ENCODE measurements around the gene VEZT. TPM values are rescaled to one million over a fixed set of nuclear protein-coding genes. Genes with fewer than 3 reads are reported as not detected.
"Not testable (repeated sequence)": the region's sequence is repeated elsewhere in the genome, so short reads cannot be mapped to it uniquely, and the experiment has no call there.

Gene VEZT
- total RNA-seq, 4 donors from 2014 or later: 73.0 to 90.3 (median 87.0) TPM

- no peak overlapping the region for H3K4me3 ChIP-seq
- intact Hi-C loops (cut with DNase I): no loop called here
- peaks cover 4 to 16% (median 14%) of the 10 kb centered on the region in 4 donors for H3K4me1 ChIP-seq
- 97% methylated on average over 2 of the region's 2 CpGs for WGBS
- H3K36me3 ChIP-seq: peaks cover 20 to 53% (median 36%) of the 10 kb centered on the region in 4 donors
- no peaks in the 10 kb centered on the region for H3K9me3 ChIP-seq
- DNase-seq (ENCODE audit: extremely low spot score): no peak
- H3K27me3 ChIP-seq: no peaks in the 10 kb centered on the region
- no peak overlapping the region for H3K27ac ChIP-seq (replicated peaks in 1 of 4)
- no peak for TF ChIP-seq POLR2AphosphoS5 (IDR thresholded peaks at IDR 0.05)
- no peak for TF ChIP-seq POLR2A (IDR thresholded peaks at IDR 0.05; ENCODE audit: low read depth)
Measured at GRCh38 chr12:95300286-95300685, 82.7 kb downstream of the VEZT start.

- no peak for TF ChIP-seq POLR2AphosphoS5 (IDR thresholded peaks at IDR 0.05)
- no peak for TF ChIP-seq CTCF (IDR thresholded peaks at IDR 0.05)
- no peak for TF ChIP-seq EP300 (IDR thresholded peaks at IDR 0.05)
- no peak for TF ChIP-seq POLR2A (IDR thresholded peaks at IDR 0.05; ENCODE audit: low read depth)
- no peaks in the 10 kb centered on the region for H3K9me3 ChIP-seq
- H3K27ac ChIP-seq (replicated peaks in 1 of 4): no peak overlapping the region
- H3K4me1 ChIP-seq: peaks cover 4 to 20% (median 16%) of the 10 kb centered on the region in 4 donors
- no peaks in the 10 kb centered on the region for H3K27me3 ChIP-seq
- H3K36me3 ChIP-seq: peaks cover 10 to 30% (median 17%) of the 10 kb centered on the region in 4 donors
- WGBS: 93% methylated on average over 1 of the region's 1 CpG
- H3K4me3 ChIP-seq: no peak overlapping the region
- DNase-seq (ENCODE audit: extremely low spot score): no peak
- intact Hi-C loops (cut with DNase I): no loop called here
Measured at GRCh38 chr12:95303476-95303875, 85.9 kb downstream of the VEZT start.

DNA sequence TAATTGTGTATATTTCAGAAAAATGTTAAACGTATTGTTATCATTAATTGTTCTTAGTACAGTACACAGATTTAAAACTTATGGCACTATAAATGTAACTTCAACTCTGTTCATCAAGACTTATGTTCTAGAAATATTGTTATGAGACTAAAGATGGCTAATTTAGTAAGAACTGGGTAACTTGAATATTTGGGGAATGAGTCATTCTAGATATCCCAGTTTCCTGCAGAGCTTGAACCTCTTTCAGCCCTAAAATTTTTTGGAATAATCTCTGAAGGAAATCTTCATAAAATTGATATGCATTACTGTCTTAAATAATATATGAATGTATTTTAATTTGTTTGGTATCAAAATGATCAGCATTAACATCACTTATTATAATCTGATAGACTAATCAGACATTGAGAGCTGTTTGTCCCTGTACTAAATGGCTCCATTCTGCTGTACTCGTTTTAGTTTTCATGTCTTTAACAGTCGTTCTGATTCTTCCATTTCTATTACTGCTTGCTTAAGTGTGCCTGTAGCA lies 87.1 kb downstream of the VEZT start:
- Histone ChIP-seq H3K27me3 (no peaks in the 10 kb centered on the region), H3K27ac (replicated peaks in 1 of 4) (no peak overlapping the region), H3K4me1 (peaks cover 4 to 20% (median 16%) of the 10 kb centered on the region in 4 donors), H3K36me3 (peaks cover 10 to 26% (median 21%) of the 10 kb centered on the region in 4 donors), H3K9me3 (no peaks in the 10 kb centered on the region), H3K4me3 (no peak overlapping the region)
- no peak for DNase-seq (ENCODE audit: extremely low spot score)
- intact Hi-C loops (cut with DNase I): no loop called here
- 67% methylated on average over 3 of the region's 3 CpGs for WGBS
- no peak for TF ChIP-seq POLR2AphosphoS5 (IDR thresholded peaks at IDR 0.05)
- no peak for TF ChIP-seq EP300 (IDR thresholded peaks at IDR 0.05)
- TF ChIP-seq POLR2A (IDR thresholded peaks at IDR 0.05; ENCODE audit: low read depth): no peak
- no peak for TF ChIP-seq CTCF (IDR thresholded peaks at IDR 0.05)

DNA sequence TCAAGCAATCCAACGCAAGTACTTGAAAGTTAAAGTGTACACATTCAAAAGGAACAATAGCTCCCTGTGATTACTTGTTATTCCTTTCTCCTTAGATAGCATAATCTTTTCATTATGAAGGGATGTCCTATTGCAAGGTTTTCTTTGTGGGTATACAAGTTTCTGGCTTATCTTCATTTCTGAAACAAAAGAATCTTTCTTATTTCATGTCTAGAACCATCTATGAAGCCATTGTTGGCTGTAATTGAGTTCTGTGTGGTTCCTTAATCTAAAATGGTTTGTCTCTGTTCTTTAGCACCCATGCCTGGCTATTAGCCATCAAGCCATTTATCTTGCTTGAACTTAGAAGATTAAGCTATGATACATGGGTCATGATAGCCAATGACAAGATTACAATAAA lies 95.0 kb downstream of the VEZT start:
- no peak overlapping the region for H3K27ac ChIP-seq (replicated peaks in 1 of 4)
- no peak for DNase-seq (ENCODE audit: extremely low spot score)
- 90% methylated on average over 1 of the region's 1 CpG for WGBS
- intact Hi-C loops (cut with DNase I): no loop called here
- no peaks in the 10 kb centered on the region for H3K27me3 ChIP-seq
- no peaks in the 10 kb centered on the region for H3K9me3 ChIP-seq
- peaks cover 0 to 14% (median 12%) of the 10 kb centered on the region in 4 donors for H3K36me3 ChIP-seq
- no peak overlapping the region for H3K4me3 ChIP-seq
- H3K4me1 ChIP-seq: peaks cover 0 to 9% (median 4%) of the 10 kb centered on the region in 4 donors
- TF ChIP-seq POLR2AphosphoS5 (IDR thresholded peaks at IDR 0.05): no peak
- TF ChIP-seq POLR2A (IDR thresholded peaks at IDR 0.05; ENCODE audit: low read depth): no peak
- TF ChIP-seq EP300 (IDR thresholded peaks at IDR 0.05): no peak

- H3K4me3 ChIP-seq; H3K27ac ChIP-seq (replicated peaks in 1 of 4); H3K36me3 ChIP-seq; DNase-seq (ENCODE audit: extremely low spot score); intact Hi-C loops (cut with DNase I); H3K27me3 ChIP-seq; H3K9me3 ChIP-seq: not testable (repeated sequence)
- peaks cover 0 to 15% (median 11%) of the 10 kb centered on the region in 4 donors for H3K4me1 ChIP-seq
- WGBS: 90% methylated on average over 6 of the region's 6 CpGs
Measured at GRCh38 chr12:95314756-95315155, 97.1 kb downstream of the VEZT start.

GRCh38 chr12:95316798-95317197 lies 99.2 kb downstream of the VEZT start:
- no peak overlapping the region for H3K27ac ChIP-seq (replicated peaks in 1 of 4)
- TF ChIP-seq CTCF (IDR thresholded peaks at IDR 0.05) (no peak), EP300 (IDR thresholded peaks at IDR 0.05) (no peak), POLR2AphosphoS5 (IDR thresholded peaks at IDR 0.05) (no peak), POLR2A (IDR thresholded peaks at IDR 0.05; ENCODE audit: low read depth) (no peak)
- 92% methylated on average over 4 of the region's 4 CpGs for WGBS

More at GRCh38 chr12:95316798-95317197, 99.2 kb downstream of the VEZT start:
- Histone ChIP-seq H3K9me3 (no peaks in the 10 kb centered on the region), H3K4me3 (no peak overlapping the region), H3K36me3 (no peaks in the 10 kb centered on the region), H3K27me3 (no peaks in the 10 kb centered on the region), H3K4me1 (peaks cover 5 to 28% (median 18%) of the 10 kb centered on the region in 4 donors)
- intact Hi-C loops (cut with DNase I): no loop called here
- no peak for DNase-seq (ENCODE audit: extremely low spot score)

Data from esophagus muscularis mucosa (tissue), 4 donors.